NCI-H1048 (cell line): ENCODE data around the gene WDR82.

Experiments used
- DNase-seq: peaks from one replicate; lab custom pipeline; 2025; lab: John Stamatoyannopoulos, UW

The WDR82 gene

GRCh38 chr3:52278510-52279069 is at the start of gene WDR82:
Gene WDR82 (minus strand): TSS chr3:52278649. CDS start chr3:52278361, 288 bp downstream.
- DNase-seq: peak; percentile 77

- no peak for DNase-seq
Observed at GRCh38 chr3:52327486-52328290, 49.2 kb upstream of the WDR82 start.

- DNase-seq: no peak
Observed at GRCh38 chr3:52326976-52327375, 48.5 kb upstream of the WDR82 start.

GRCh38 chr3:52325686-52326085 is 47.2 kb upstream of the WDR82 start:
- no peak for DNase-seq

GRCh38 chr3:52324676-52325075 is 46.2 kb upstream of the WDR82 start:
- DNase-seq: no peak

- DNase-seq: no peak
Observed at GRCh38 chr3:52323526-52324295, 45.3 kb upstream of the WDR82 start.

- DNase-seq: no peak
Observed at GRCh38 chr3:52322466-52322865, 44.0 kb upstream of the WDR82 start.

- DNase-seq: no peak
Observed at GRCh38 chr3:52321481-52321880, 43.0 kb upstream of the WDR82 start.

- no peak for DNase-seq
Observed at GRCh38 chr3:52319921-52320595, 41.6 kb upstream of the WDR82 start.

GRCh38 chr3:52318186-52318816 is 39.9 kb upstream of the WDR82 start:
- DNase-seq: no peak

- no peak for DNase-seq
Observed at GRCh38 chr3:52317208-52318000, 39.0 kb upstream of the WDR82 start.

- no peak for DNase-seq
Observed at GRCh38 chr3:52315977-52316764, 37.7 kb upstream of the WDR82 start, which contains the start of gene DNAH1. Gene DNAH1 (plus strand): TSS chr3:52316319. CDS start chr3:52322443, 6,124 bp downstream.

GRCh38 chr3:52315006-52315405 is 36.6 kb upstream of the WDR82 start:
- no peak for DNase-seq

GRCh38 chr3:52314489-52314888 is 36.0 kb upstream of the WDR82 start:
- DNase-seq: no peak

- DNase-seq: no peak
Observed at GRCh38 chr3:52313774-52314188, 35.3 kb upstream of the WDR82 start.

GRCh38 chr3:52313188-52313773 is 34.8 kb upstream of the WDR82 start:
- DNase-seq: no peak

GRCh38 chr3:52311576-52312119 is 33.2 kb upstream of the WDR82 start:
- no peak for DNase-seq

- no peak for DNase-seq
Observed at GRCh38 chr3:52310861-52311575, 32.6 kb upstream of the WDR82 start.

- no peak for DNase-seq
Observed at GRCh38 chr3:52308308-52308707, 29.9 kb upstream of the WDR82 start.
